ENCODE measurements around the gene HERC2. TPM values are rescaled to one million over a fixed set of nuclear protein-coding genes. Genes with fewer than 3 reads are reported as not detected.

The HERC2 gene
- total RNA-seq: 34.5 and 39.7 TPM in 2 replicates

DNA sequence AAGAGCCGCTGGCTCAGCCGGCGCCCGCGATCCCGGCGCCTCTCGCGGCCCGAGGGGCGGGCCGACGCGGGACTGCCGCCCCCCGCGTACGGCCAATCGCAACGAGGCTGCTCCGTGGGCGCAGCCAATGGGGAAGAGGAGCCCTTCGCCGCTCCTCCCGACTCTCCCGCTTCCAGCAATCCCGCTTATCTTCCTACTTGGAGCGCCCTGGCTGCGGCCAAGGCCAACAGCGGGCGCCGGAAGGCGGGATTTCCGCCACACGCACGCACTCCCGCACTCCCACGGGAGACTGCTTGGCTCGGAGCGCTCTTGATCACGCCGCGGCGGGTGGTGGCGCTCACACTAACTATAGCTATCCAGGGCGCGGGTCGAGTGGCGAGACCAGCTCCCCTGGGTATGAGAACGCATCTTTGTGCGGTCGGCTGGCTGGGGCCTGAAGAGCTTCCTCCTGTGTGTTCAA lies at the start of gene HERC2:
TSS of gene HERC2 (minus strand) at position 51 of the 460 bp plus-strand sequence. CDS start 746 bp downstream, outside the sequence.

GRCh38 chr15:28357984-28358383 lies 36.0 kb upstream of the HERC2 start, which contains the start of gene GOLGA6L24:
GOLGA6L24 (minus strand) TSS chr15:28358084; CDS start chr15:28358023, 61 bp downstream.

GRCh38 chr15:28098766-28099554 lies 223.0 kb downstream of the HERC2 start, which contains the start of gene OCA2:
OCA2 (minus strand) TSS chr15:28099315; CDS start chr15:28081874, 17,441 bp downstream.

Other genes with a start within 250 kb of the HERC2 start
- not detected in 2 replicates for gene OCA2, start 222.9 kb downstream of the HERC2 start, total RNA-seq
- not detected in 2 replicates for gene GOLGA6L24, start 35.9 kb upstream of the HERC2 start, total RNA-seq
- gene GOLGA8F, start 56.5 kb upstream of the HERC2 start, total RNA-seq: under 0.01 TPM in 2 replicates
- gene GOLGA8G, start 210.8 kb upstream of the HERC2 start, total RNA-seq: not detected in 2 replicates
- not detected in 2 replicates for gene GOLGA6L25, start 231.4 kb upstream of the HERC2 start, total RNA-seq